Mucosa of rectum (tissue), 2 donors: ENCODE measurements around the gene ADRA1B.
"Not testable (repeated sequence)": the region's sequence is repeated elsewhere in the genome, so short reads cannot be mapped to it uniquely, and the experiment has no call there.

Source experiments
- H3K27ac ChIP-seq, 2 donors: one replicate each; pipeline ENCODE4 v1.7.0; 2013; ENCODE audit warnings: inconsistent platforms in 2 of 2, low read depth in 2 of 2, low read length in 2 of 2
- H3K27me3 ChIP-seq, 2 donors: one replicate each; pipeline ENCODE4 v1.7.0; 2013; ENCODE audit warnings: low read length in 2 of 2; ENCODE audit not compliant: control insufficient read depth in 2 of 2, insufficient read depth in 2 of 2
- H3K36me3 ChIP-seq, 2 donors: one replicate each; pipeline ENCODE4 v1.7.0; 2013; ENCODE audit warnings: low read length in 2 of 2; ENCODE audit not compliant: control insufficient read depth in 2 of 2, insufficient read depth in 2 of 2
- H3K4me1 ChIP-seq, 2 donors: one replicate each; pipeline ENCODE4 v1.7.0; 2013; ENCODE audit warnings: low read length in 2 of 2, mild to moderate bottlenecking in 1 of 2; ENCODE audit not compliant: control insufficient read depth in 2 of 2, insufficient read depth in 2 of 2
- H3K4me3 ChIP-seq, 2 donors: one replicate each; pipeline ENCODE4 v1.7.0; 2013; ENCODE audit warnings: low read length in 2 of 2
- H3K9ac ChIP-seq, 2 donors: one replicate each; pipeline ENCODE4 v1.7.0; 2013; ENCODE audit warnings: low read length in 2 of 2, low read depth in 1 of 2, mild to moderate bottlenecking in 1 of 2
- H3K9me3 ChIP-seq, 2 donors: one replicate each; pipeline ENCODE4 v1.7.0; 2013; ENCODE audit warnings: low read length in 2 of 2; ENCODE audit not compliant: control insufficient read depth in 2 of 2
- donor health status: healthy.
- donor health status: Normal muscosa, but diverticular disease.

Gene ADRA1B

GRCh38 chr5:159961176-159962160 is 45.2 kb downstream of the ADRA1B start:
- no peaks in the 10 kb centered on the region for H3K36me3 ChIP-seq
- no peaks in the 10 kb centered on the region for H3K27me3 ChIP-seq
- H3K4me1 ChIP-seq = peaks cover 0 to 2% of the 10 kb centered on the region in 2 donors
- no peak overlapping the region for H3K9ac ChIP-seq
- no peak overlapping the region for H3K4me3 ChIP-seq
- H3K27ac ChIP-seq = no peak overlapping the region
- H3K9me3 ChIP-seq = no peaks in the 10 kb centered on the region

- H3K27ac ChIP-seq = no peak overlapping the region
- no peak overlapping the region for H3K4me3 ChIP-seq
These were observed 45.9 kb downstream of the ADRA1B start for GRCh38 chr5:159962214-159962613.

GRCh38 chr5:159963935-159964334 is 47.7 kb downstream of the ADRA1B start:
- peaks cover 0 to 2% of the 10 kb centered on the region in 2 donors for H3K4me1 ChIP-seq
- no peaks in the 10 kb centered on the region for H3K27me3 ChIP-seq
- H3K4me3 ChIP-seq = no peak overlapping the region
- no peaks in the 10 kb centered on the region for H3K36me3 ChIP-seq
- no peak overlapping the region for H3K9ac ChIP-seq
- H3K27ac ChIP-seq = no peak overlapping the region
- no peaks in the 10 kb centered on the region for H3K9me3 ChIP-seq

More at GRCh38 chr5:159962214-159962613, 45.9 kb downstream of the ADRA1B start:
- Histone ChIP-seq H3K9me3 (no peaks in the 10 kb centered on the region), H3K9ac (no peak overlapping the region), H3K4me1 (peaks cover 0 to 2% of the 10 kb centered on the region in 2 donors), H3K27me3 (no peaks in the 10 kb centered on the region), H3K36me3 (no peaks in the 10 kb centered on the region)

GRCh38 chr5:159965031-159965837 is 49.0 kb downstream of the ADRA1B start:
- Histone ChIP-seq H3K36me3 (no peaks in the 10 kb centered on the region), H3K9ac (no peak overlapping the region), H3K27ac (no peak overlapping the region), H3K4me1 (peaks cover 0 to 2% of the 10 kb centered on the region in 2 donors), H3K27me3 (peaks cover under 1% of the 10 kb centered on the region in 2 donors), H3K4me3 (no peak overlapping the region), H3K9me3 (no peaks in the 10 kb centered on the region)

- not testable (repeated sequence) for H3K27ac ChIP-seq, H3K9ac ChIP-seq, H3K4me3 ChIP-seq, H3K9me3 ChIP-seq, H3K4me1 ChIP-seq, H3K36me3 ChIP-seq, H3K27me3 ChIP-seq
These were observed 49.5 kb downstream of the ADRA1B start for GRCh38 chr5:159965838-159966128.

GRCh38 chr5:159969966-159970365 is 53.7 kb downstream of the ADRA1B start:
- peaks cover 0 to 4% of the 10 kb centered on the region in 2 donors for H3K4me1 ChIP-seq
- H3K27me3 ChIP-seq = peaks cover 22 to 23% of the 10 kb centered on the region in 2 donors
- no peak overlapping the region for H3K27ac ChIP-seq
- H3K4me3 ChIP-seq = no peak overlapping the region
- no peaks in the 10 kb centered on the region for H3K9me3 ChIP-seq
- no peaks in the 10 kb centered on the region for H3K36me3 ChIP-seq
- H3K9ac ChIP-seq = no peak overlapping the region

- H3K9ac ChIP-seq = no peak overlapping the region
- no peak overlapping the region for H3K4me3 ChIP-seq
- H3K9me3 ChIP-seq = no peaks in the 10 kb centered on the region
- H3K27ac ChIP-seq = no peak overlapping the region
- no peaks in the 10 kb centered on the region for H3K36me3 ChIP-seq
- H3K27me3 ChIP-seq = peaks cover 22 to 23% of the 10 kb centered on the region in 2 donors
- peaks cover 0 to 4% of the 10 kb centered on the region in 2 donors for H3K4me1 ChIP-seq
These were observed 54.8 kb downstream of the ADRA1B start for GRCh38 chr5:159971038-159971437.

- peaks cover 0 to 4% of the 10 kb centered on the region in 2 donors for H3K4me1 ChIP-seq
- H3K27ac ChIP-seq = no peak overlapping the region
- H3K27me3 ChIP-seq = peaks cover 22 to 23% of the 10 kb centered on the region in 2 donors
- peak overlapping the region in 1 of 2 donors; percentile 10 for H3K9ac ChIP-seq
- H3K36me3 ChIP-seq = no peaks in the 10 kb centered on the region
- H3K4me3 ChIP-seq = no peak overlapping the region
- no peaks in the 10 kb centered on the region for H3K9me3 ChIP-seq
These were observed 55.2 kb downstream of the ADRA1B start for GRCh38 chr5:159971514-159971913.

GRCh38 chr5:159971931-159972461 is 55.7 kb downstream of the ADRA1B start:
- Histone ChIP-seq H3K27ac (no peak overlapping the region), H3K4me1 (peaks cover 0 to 4% of the 10 kb centered on the region in 2 donors), H3K9ac (peak overlapping the region in 1 of 2 donors; percentile 10), H3K36me3 (no peaks in the 10 kb centered on the region), H3K27me3 (peaks cover 22 to 23% of the 10 kb centered on the region in 2 donors), H3K9me3 (no peaks in the 10 kb centered on the region), H3K4me3 (peak overlapping the region in 1 of 2 donors; percentile 22)
